ENCODE results near the gene MACROD2.

Gene MACROD2

GRCh38 chr20:14609328-14610221 is 614.3 kb downstream of the MACROD2 start (continued):
- TF ChIP-seq OSR1 (CRISPR knock-in tag; IDR thresholded peaks at IDR 0.05) (no peak), PATZ1 (CRISPR knock-in tag; IDR thresholded peaks at IDR 0.05; ENCODE audit: borderline replicate concordance) (no peak), ZNF565 (CRISPR knock-in tag; conservative IDR thresholded peaks at IDR 0.05; ENCODE audit: low read depth) (no peak), ZFP30 (CRISPR knock-in tag; IDR thresholded peaks at IDR 0.05) (no peak), ESRRG (CRISPR knock-in tag; IDR thresholded peaks at IDR 0.05) (no peak), ARNTL (CRISPR knock-in tag; IDR thresholded peaks at IDR 0.05; ENCODE audit: borderline replicate concordance, low read depth) (no peak)

GRCh38 chr20:14611479-14611878 is 616.2 kb downstream of the MACROD2 start:
- TF ChIP-seq TCF4 (CRISPR knock-in tag; IDR thresholded peaks at IDR 0.05; ENCODE audit: borderline replicate concordance) (no peak), TSHZ2 (CRISPR knock-in tag; IDR thresholded peaks at IDR 0.05) (no peak), PATZ1 (CRISPR knock-in tag; IDR thresholded peaks at IDR 0.05; ENCODE audit: borderline replicate concordance) (no peak), ZNF70 (CRISPR knock-in tag; IDR thresholded peaks at IDR 0.05) (no peak), BACH2 (CRISPR knock-in tag; IDR thresholded peaks at IDR 0.05; ENCODE audit: borderline replicate concordance) (no peak), CSDC2 (CRISPR knock-in tag; IDR thresholded peaks at IDR 0.05) (no peak), ZFP3 (CRISPR knock-in tag; IDR thresholded peaks at IDR 0.05) (no peak), POU6F1 (CRISPR knock-in tag; IDR thresholded peaks at IDR 0.05; ENCODE audit: borderline replicate concordance, low read depth) (no peak), CSRNP3 (CRISPR knock-in tag; IDR thresholded peaks at IDR 0.05) (no peak), ZFP30 (CRISPR knock-in tag; IDR thresholded peaks at IDR 0.05) (no peak), OSR1 (CRISPR knock-in tag; IDR thresholded peaks at IDR 0.05) (no peak), ESRRG (CRISPR knock-in tag; IDR thresholded peaks at IDR 0.05) (no peak), ZC3H10 (CRISPR knock-in tag; IDR thresholded peaks at IDR 0.05) (no peak), TOX (CRISPR knock-in tag; IDR thresholded peaks at IDR 0.05; ENCODE audit: borderline replicate concordance) (no peak), RARB (CRISPR knock-in tag; IDR thresholded peaks at IDR 0.05) (no peak), ISL1 (CRISPR knock-in tag; IDR thresholded peaks at IDR 0.05) (no peak), GLIS3 (CRISPR knock-in tag; IDR thresholded peaks at IDR 0.05) (no peak)
- ATAC-seq, result no peak

GRCh38 chr20:14612391-14612790 is 617.1 kb downstream of the MACROD2 start:
- TF ChIP-seq POU6F1 (CRISPR knock-in tag; IDR thresholded peaks at IDR 0.05; ENCODE audit: borderline replicate concordance, low read depth), result no peak
- TF ChIP-seq ZNF8 (CRISPR knock-in tag; IDR thresholded peaks at IDR 0.05), result no peak
- no peak for TF ChIP-seq GLIS3 (CRISPR knock-in tag; IDR thresholded peaks at IDR 0.05)
- TF ChIP-seq PATZ1 (CRISPR knock-in tag; IDR thresholded peaks at IDR 0.05; ENCODE audit: borderline replicate concordance), result no peak
- TF ChIP-seq PPARA (CRISPR knock-in tag; IDR thresholded peaks at IDR 0.05; ENCODE audit: borderline replicate concordance), result no peak
- TF ChIP-seq OSR1 (CRISPR knock-in tag; IDR thresholded peaks at IDR 0.05), result no peak
- ATAC-seq, result no peak
